ENCODE data around the gene P4HB. TPM values are rescaled to one million over a fixed set of nuclear protein-coding genes. Genes with fewer than 3 reads are reported as not detected.

Gene P4HB
- total and polyA plus RNA-seq, 10 of the 15 experiments (the other 5 are each of a cell fraction or from before 2014, with no cell fraction given): 4.7 to 549 (median 361) TPM

GRCh38 chr17:81906476-81907218 is 46.3 kb upstream of the P4HB start:
- H3K36me3 ChIP-seq (ENCODE audit: control insufficient read depth in 2 of 2, insufficient read depth in 2 of 2, low read length in 1 of 2): peaks cover 0 to 2% of the 10 kb centered on the region in 2 experiments; a peak in 3 of 4 replicates
- H3K27ac ChIP-seq (ENCODE audit: control insufficient read depth, insufficient read depth): no peak overlapping the region
- TF ChIP-seq MEF2B (IDR thresholded peaks at IDR 0.05; ENCODE audit: partially characterized antibody, poor library complexity, severe bottlenecking) (no peak), JUNB (IDR thresholded peaks at IDR 0.05) (no peak), POLR2AphosphoS2 (IDR thresholded peaks at IDR 0.05; ENCODE audit: low read depth, low read length) (no peak), CTCF (IDR thresholded peaks at IDR 0.05 in 2 of 3, conservative IDR thresholded peaks at IDR 0.05 in 1 of 3; ENCODE audit: control insufficient read depth in 2 of 3, extremely low read depth in 1 of 3, insufficient read depth in 1 of 3, low read depth in 3 of 3, low read length in 3 of 3) (peak in 1 of 3 experiments; percentile 28; a peak in 1 of 6 replicates), TARDBP (IDR thresholded peaks at IDR 0.05; ENCODE audit: borderline replicate concordance) (no peak), YY1 (IDR thresholded peaks at IDR 0.05; ENCODE audit: low read depth, low read length) (no peak), EED (IDR thresholded peaks at IDR 0.05; ENCODE audit: low read depth) (no peak), NR2F1 (conservative IDR thresholded peaks at IDR 0.05) (no peak)
- no peak for FAIRE-seq
- no TSS peak for BruUV-seq (replicated peaks)
- H3K27me3 ChIP-seq (replicated peaks in 1 of 2; ENCODE audit: control insufficient read depth in 2 of 2, insufficient read depth in 2 of 2, low read length in 1 of 2): no peaks in the 10 kb centered on the region
- in situ Hi-C loops (cut with MboI) (no loop called here), intact Hi-C loops (cut with micrococcal nuclease; ENCODE audit: unreplicated experiment) (no loop called here)
- CTCF ChIA-PET: interaction anchor here (0.5 kb wide), 1 partner anchor 52 kb away, joined by 4 read pairs; no protein-coding TSS in a partner anchor
- no peaks in the 10 kb centered on the region for H3K9me3 ChIP-seq (replicated peaks; ENCODE audit: control insufficient read depth, insufficient read depth, low read length)
- DNase-seq (ENCODE audit: low read depth, low spot score): no peak
- peaks cover 5% of the 10 kb centered on the region; the same call in 1 of the 2 replicates for H3K4me1 ChIP-seq (ENCODE audit: control insufficient read depth, insufficient read depth, low read length)
- H3K4me2 ChIP-seq (ENCODE audit: control insufficient read depth, insufficient read depth): no peak overlapping the region
- WGBS (ENCODE audit: insufficient coverage, insufficient replicate concordance, low lambda C conversion rate, missing lambda C conversion rate): 86% methylated on average over 15 of the region's 15 CpGs
- no peak overlapping the region for H3K9ac ChIP-seq (ENCODE audit: control insufficient read depth, insufficient read depth, low read length)
- H4K20me1 ChIP-seq (ENCODE audit: control insufficient read depth, insufficient read depth): no peaks in the 10 kb centered on the region
- RAD21 ChIA-PET (ENCODE audit: unreplicated experiment): no interaction called here
- H2AFZ ChIP-seq (ENCODE audit: control insufficient read depth, low read depth, low read length): no peak overlapping the region
- POLR2A ChIA-PET: interaction anchor here (0.6 kb wide), 1 partner anchor 12 kb away, joined by 8 read pairs; no protein-coding TSS in a partner anchor
- no peak overlapping the region for H3K4me3 ChIP-seq
- SMC1A ChIA-PET (ENCODE audit: uncharacterized antibody, unreplicated experiment): no interaction called here
- ATAC-seq: no peak
- H3K79me2 ChIP-seq (ENCODE audit: control insufficient read depth, insufficient read depth, low read length): peaks cover 13% of the 10 kb centered on the region
